Measurements from ENCODE around the gene NR3C1.

Gene NR3C1

DNA sequence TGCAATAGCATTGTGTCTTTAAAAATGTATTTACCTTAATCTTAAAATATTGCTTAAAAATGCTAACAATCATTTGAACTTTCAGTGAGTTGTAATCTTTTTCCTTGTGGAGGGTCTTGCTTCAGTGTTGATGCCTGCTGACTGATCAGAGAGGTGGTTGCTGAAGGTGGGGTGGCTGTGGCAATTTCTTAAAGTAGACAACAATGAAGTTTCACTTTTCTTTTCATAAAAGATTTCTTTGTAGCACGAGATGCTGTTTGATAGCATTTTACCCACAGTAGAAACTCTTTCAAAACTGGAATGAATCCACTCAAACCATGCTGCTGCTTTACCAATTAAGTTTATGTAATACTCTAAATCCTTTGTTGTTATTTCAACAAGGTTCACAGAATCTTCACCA is 50.8 kb downstream of the NR3C1 start:
- Histone ChIP-seq H3K4me2 (ENCODE audit: low read depth, low read length) (peak overlapping the region; percentile 53), H3K4me3 (ENCODE audit: low read length) (peak overlapping the region; percentile 6; the same call in 1 of the 2 replicates), H3K27me3 (replicated peaks; ENCODE audit: insufficient read depth, low read length) (no peaks in the 10 kb centered on the region), H3K36me3 (replicated peaks; ENCODE audit: insufficient read depth, low read length) (no peaks in the 10 kb centered on the region), H2AFZ (ENCODE audit: low read length) (no peak overlapping the region), H3F3A (ENCODE audit: insufficient read depth, low read length) (peaks cover 39% of the 10 kb centered on the region), H3K9me2 (replicated peaks; ENCODE audit: insufficient read depth, low read length) (no peaks in the 10 kb centered on the region), H3K9me3 (replicated peaks; ENCODE audit: insufficient read depth, low read length) (no peaks in the 10 kb centered on the region), H3K4me1 (ENCODE audit: low read length) (peaks cover 79% of the 10 kb centered on the region), H3K79me2 (ENCODE audit: low read length) (peaks cover 99% of the 10 kb centered on the region), H3K9ac (ENCODE audit: low read length) (no peak overlapping the region), H3K27ac (ENCODE audit: low read length) (no peak overlapping the region; the same call in 1 of the 2 replicates), H4K20me1 (ENCODE audit: insufficient read depth, low read length) (peaks cover 55% of the 10 kb centered on the region)
- no peak for TF ChIP-seq EZH2phosphoT487 (IDR thresholded peaks at IDR 0.05; ENCODE audit: low read length)
- TF ChIP-seq, protein P1, sequence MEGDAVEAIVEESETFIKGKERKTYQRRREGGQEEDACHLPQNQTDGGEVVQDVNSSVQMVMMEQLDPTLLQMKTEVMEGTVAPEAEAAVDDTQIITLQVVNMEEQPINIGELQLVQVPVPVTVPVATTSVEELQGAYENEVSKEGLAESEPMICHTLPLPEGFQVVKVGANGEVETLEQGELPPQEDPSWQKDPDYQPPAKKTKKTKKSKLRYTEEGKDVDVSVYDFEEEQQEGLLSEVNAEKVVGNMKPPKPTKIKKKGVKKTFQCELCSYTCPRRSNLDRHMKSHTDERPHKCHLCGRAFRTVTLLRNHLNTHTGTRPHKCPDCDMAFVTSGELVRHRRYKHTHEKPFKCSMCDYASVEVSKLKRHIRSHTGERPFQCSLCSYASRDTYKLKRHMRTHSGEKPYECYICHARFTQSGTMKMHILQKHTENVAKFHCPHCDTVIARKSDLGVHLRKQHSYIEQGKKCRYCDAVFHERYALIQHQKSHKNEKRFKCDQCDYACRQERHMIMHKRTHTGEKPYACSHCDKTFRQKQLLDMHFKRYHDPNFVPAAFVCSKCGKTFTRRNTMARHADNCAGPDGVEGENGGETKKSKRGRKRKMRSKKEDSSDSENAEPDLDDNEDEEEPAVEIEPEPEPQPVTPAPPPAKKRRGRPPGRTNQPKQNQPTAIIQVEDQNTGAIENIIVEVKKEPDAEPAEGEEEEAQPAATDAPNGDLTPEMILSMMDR (IDR thresholded peaks at IDR 0.05; ENCODE audit: low read length) = no peak
- TF ChIP-seq EZH2 (optimal IDR thresholded peaks at IDR 0.05; ENCODE audit: low read depth, low read length) = no peak
- peak; percentile 61 for DNase-seq

- no peak overlapping the region for H3K4me3 ChIP-seq (ENCODE audit: low read length)
- H3K27ac ChIP-seq (ENCODE audit: low read length) = no peak overlapping the region
- no peak overlapping the region for H2AFZ ChIP-seq (ENCODE audit: low read length)
- peak overlapping the region; percentile 15; the same call in 1 of the 2 replicates for H3K4me2 ChIP-seq (ENCODE audit: low read depth, low read length)
- H3K9me3 ChIP-seq (replicated peaks; ENCODE audit: insufficient read depth, low read length) = no peaks in the 10 kb centered on the region
- H3K9ac ChIP-seq (ENCODE audit: low read length) = no peak overlapping the region
- no peak for TF ChIP-seq EZH2 (optimal IDR thresholded peaks at IDR 0.05; ENCODE audit: low read depth, low read length)
- TF ChIP-seq, protein P1 (IDR thresholded peaks at IDR 0.05; ENCODE audit: low read length) = no peak
- no peak for TF ChIP-seq EZH2phosphoT487 (IDR thresholded peaks at IDR 0.05; ENCODE audit: low read length)
- H3K9me2 ChIP-seq (replicated peaks; ENCODE audit: insufficient read depth, low read length) = no peaks in the 10 kb centered on the region
- H3K4me1 ChIP-seq (ENCODE audit: low read length) = peaks cover 86% of the 10 kb centered on the region
- no peaks in the 10 kb centered on the region for H3K36me3 ChIP-seq (replicated peaks; ENCODE audit: insufficient read depth, low read length)
- no peaks in the 10 kb centered on the region for H3K27me3 ChIP-seq (replicated peaks; ENCODE audit: insufficient read depth, low read length)
- H3K79me2 ChIP-seq (ENCODE audit: low read length) = peaks cover 99% of the 10 kb centered on the region
- H4K20me1 ChIP-seq (ENCODE audit: insufficient read depth, low read length) = peaks cover 54% of the 10 kb centered on the region
- peaks cover 39% of the 10 kb centered on the region for H3F3A ChIP-seq (ENCODE audit: insufficient read depth, low read length)
- DNase-seq = no peak
Observed at GRCh38 chr5:143350751-143351602, 52.5 kb downstream of the NR3C1 start.

- Histone ChIP-seq H2AFZ (ENCODE audit: low read length) (no peak overlapping the region), H3K4me2 (ENCODE audit: low read depth, low read length) (peak overlapping the region; percentile 15; the same call in 1 of the 2 replicates), H3K9ac (ENCODE audit: low read length) (no peak overlapping the region), H4K20me1 (ENCODE audit: insufficient read depth, low read length) (peaks cover 55% of the 10 kb centered on the region), H3K79me2 (ENCODE audit: low read length) (peaks cover 98% of the 10 kb centered on the region), H3K4me1 (ENCODE audit: low read length) (peaks cover 84% of the 10 kb centered on the region), H3F3A (ENCODE audit: insufficient read depth, low read length) (peaks cover 39% of the 10 kb centered on the region), H3K36me3 (replicated peaks; ENCODE audit: insufficient read depth, low read length) (no peaks in the 10 kb centered on the region), H3K27ac (ENCODE audit: low read length) (no peak overlapping the region), H3K27me3 (replicated peaks; ENCODE audit: insufficient read depth, low read length) (no peaks in the 10 kb centered on the region), H3K4me3 (ENCODE audit: low read length) (no peak overlapping the region), H3K9me3 (replicated peaks; ENCODE audit: insufficient read depth, low read length) (no peaks in the 10 kb centered on the region), H3K9me2 (replicated peaks; ENCODE audit: insufficient read depth, low read length) (no peaks in the 10 kb centered on the region)
- no peak for DNase-seq
- TF ChIP-seq, protein P1 (IDR thresholded peaks at IDR 0.05; ENCODE audit: low read length) = no peak
- no peak for TF ChIP-seq EZH2 (optimal IDR thresholded peaks at IDR 0.05; ENCODE audit: low read depth, low read length)
- TF ChIP-seq EZH2phosphoT487 (IDR thresholded peaks at IDR 0.05; ENCODE audit: low read length) = no peak
Observed at GRCh38 chr5:143350341-143350740, 53.1 kb downstream of the NR3C1 start.
